ENCODE results near the gene MS4A12. TPM values are rescaled to one million over a fixed set of nuclear protein-coding genes. Genes with fewer than 3 reads are reported as not detected.
"Not testable (repeated sequence)": the region's sequence is repeated elsewhere in the genome, so short reads cannot be mapped to it uniquely, and the experiment has no call there.

The MS4A12 gene, protein sequence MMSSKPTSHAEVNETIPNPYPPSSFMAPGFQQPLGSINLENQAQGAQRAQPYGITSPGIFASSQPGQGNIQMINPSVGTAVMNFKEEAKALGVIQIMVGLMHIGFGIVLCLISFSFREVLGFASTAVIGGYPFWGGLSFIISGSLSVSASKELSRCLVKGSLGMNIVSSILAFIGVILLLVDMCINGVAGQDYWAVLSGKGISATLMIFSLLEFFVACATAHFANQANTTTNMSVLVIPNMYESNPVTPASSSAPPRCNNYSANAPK
- total RNA-seq: not detected in 2 replicates

DNA sequence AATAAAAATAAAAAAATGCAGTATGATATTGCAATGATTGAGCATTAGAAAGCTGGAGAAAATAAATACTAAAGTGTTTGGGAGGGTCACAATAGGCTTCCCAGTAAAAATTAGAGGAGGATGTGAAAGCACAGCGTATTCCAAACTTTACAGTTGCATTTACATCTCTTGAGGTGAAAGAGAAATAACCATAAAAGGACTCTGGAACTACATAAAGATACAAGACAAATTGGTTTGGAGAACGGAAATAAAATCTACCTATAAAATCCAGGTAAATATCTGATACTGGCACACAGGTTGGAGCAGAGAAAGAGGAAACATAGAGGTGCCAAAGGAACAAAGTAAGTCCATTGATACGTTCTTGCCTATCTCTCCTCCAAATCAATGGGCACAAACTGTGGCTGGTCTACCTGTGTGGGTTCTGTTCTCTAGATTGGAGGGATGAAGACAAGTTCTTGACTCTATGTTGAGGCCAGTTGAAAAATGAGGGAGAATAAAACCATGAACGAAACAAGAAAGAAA, at the start of gene MS4A12:
TSS of gene MS4A12 (plus strand) at position 291 of the 522 bp plus-strand sequence. CDS start 4,541 bp downstream, outside the sequence.
- intact Hi-C loops (cut with micrococcal nuclease): no loop called here

DNA sequence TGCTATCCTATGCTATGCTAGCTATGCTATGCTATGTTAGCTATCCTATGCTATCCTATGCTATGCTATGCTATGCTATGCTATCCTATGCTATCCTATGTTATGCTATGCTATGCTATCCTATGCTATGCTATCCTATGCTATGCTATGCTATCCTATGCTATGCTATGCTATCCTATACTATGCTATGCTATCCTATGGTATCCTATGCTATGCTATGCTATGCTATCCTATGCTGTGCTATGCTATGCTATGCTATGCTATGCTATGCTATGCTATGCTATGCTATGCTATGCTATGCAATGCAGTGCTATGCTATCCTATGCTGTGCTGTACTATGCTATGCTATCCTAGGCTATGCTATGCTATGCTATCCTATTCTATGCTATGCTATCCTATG, 45.5 kb upstream of the MS4A12 start:
- intact Hi-C loops (cut with micrococcal nuclease): loop anchor here (2.0 to 5.0 kb wide), 2 partner anchors 58 to 885 kb away; no protein-coding TSS in a partner anchor

DNA sequence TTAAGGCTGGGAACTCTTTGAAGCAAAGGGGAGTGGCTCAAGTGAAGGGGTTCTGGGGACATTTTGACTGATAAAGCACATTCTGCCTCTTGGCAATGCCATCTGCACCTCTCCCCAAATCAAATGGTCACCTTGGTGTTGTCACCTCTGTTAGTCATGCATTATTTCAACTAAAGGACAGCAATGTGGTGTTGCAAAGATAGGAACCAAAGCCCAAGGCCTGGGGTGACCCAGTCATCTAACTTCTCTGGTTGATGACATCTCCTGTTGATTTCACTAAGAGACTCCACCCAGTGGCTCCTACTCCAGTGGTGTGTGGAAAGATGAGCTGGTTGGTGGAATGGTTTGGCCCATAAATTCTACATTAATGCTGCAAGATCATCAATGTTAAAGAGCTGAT, 44.7 kb upstream of the MS4A12 start:
- intact Hi-C loops (cut with micrococcal nuclease): loop anchor here (2.0 to 5.0 kb wide), 2 partner anchors 57 to 886 kb away; no protein-coding TSS in a partner anchor

DNA sequence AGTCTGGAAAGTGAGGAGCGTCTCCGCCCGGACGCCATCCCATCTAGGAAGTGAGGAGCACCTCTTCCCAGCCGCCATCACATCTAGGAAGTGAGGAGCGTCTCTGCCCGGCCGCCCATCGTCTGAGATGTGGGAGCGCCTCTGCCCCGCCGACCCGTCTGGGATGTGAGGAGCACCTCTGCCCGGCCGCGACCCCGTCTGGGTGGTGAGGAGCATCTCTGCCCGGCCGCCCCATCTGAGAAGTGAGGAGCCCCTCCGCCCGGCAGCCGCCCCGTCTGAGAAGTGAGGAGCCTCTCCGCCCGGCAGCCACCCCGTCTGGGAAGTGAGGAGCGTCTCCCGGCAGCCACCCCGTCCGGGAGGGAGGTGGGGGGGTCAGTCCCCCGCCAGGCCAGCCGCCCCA, 41.4 kb upstream of the MS4A12 start:
- intact Hi-C loops (cut with micrococcal nuclease): not testable (repeated sequence)

DNA sequence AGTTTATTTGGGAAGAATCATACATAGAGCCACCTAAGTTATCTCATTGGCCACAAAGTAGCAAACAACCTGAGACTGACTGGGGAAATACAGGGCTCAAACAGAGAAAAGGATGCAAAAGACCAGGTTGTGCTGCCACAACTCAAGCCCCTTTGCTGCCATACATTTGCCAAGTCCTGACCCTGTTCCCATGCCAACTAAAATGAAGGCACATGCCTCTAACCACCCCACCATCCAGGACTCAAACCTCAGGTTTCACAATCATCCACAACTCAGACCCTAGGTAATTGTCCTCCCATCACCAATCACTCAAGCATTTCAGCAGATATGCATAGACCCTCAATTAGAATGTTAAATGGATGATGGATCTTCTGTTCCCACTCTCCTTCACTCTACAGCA, 38.4 kb upstream of the MS4A12 start:
- intact Hi-C loops (cut with micrococcal nuclease): no loop called here

DNA sequence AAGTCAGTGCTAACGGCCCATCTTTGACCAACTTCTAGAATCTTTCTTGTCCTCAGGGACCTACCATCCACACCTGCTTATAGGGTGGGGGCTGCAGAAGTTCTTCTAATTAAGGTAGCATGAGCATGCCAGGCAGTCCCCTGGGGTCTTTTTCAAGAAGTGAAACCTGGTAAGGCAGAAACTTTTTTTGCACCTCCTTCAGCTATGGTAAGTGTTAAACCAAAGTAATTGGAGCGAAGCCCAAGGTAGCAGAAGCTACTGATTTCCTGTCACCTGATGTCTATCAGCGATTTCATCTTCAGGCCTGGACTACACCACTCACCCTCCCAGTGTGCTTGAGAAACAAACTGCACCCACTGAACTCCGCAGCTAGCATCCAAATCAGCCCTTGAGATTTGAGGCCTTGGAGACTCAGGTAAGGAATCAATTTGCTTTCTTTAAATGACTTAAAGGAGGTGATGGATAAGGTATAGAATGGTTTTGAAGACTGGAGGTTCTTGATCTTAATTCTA, 37.0 kb upstream of the MS4A12 start, which contains the start of gene MS4A1:
TSS of gene MS4A1 (plus strand) at position 317 of the 512 bp plus-strand sequence. CDS start 6,528 bp downstream, outside the sequence.
- intact Hi-C loops (cut with micrococcal nuclease): no loop called here

DNA sequence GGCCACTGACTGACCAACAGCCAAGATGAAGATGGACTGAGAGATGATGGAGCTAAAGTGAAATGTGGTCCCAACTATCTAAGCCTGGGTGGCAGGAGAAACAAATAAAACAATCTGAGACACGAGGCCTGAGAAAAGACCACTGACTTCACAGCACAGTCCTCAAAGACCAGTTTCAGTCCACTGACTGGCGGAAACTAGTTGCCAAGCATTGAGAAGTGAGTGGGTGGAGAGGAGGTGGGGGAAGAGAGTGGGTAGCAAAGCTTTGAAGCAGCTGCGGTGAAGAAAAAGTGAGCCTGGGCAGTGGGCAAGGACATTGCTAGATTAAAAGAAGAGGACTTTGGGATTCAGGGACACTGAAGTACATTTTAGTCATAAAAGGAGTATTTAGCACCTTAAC, 35.0 kb upstream of the MS4A12 start:
- intact Hi-C loops (cut with micrococcal nuclease): no loop called here

DNA sequence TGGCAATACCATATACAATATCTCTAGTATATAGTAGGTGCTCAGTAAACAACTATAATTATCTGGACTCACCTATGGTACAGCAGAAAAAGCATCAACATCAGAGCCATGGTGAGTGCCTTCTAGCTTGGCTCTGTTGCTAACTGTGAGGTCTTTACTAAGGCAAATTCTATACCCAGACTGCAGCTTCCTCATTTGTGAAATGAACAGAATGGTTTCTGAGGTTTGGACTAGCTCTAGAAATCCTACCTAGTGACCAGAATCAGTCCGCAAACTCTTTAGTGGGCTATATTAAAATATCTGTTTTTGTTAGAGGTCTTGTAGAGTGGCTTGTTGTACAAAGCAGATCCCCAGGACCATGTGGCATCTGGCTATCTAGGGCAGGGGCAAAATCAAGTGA, 33.2 kb upstream of the MS4A12 start:
- intact Hi-C loops (cut with micrococcal nuclease): no loop called here

DNA sequence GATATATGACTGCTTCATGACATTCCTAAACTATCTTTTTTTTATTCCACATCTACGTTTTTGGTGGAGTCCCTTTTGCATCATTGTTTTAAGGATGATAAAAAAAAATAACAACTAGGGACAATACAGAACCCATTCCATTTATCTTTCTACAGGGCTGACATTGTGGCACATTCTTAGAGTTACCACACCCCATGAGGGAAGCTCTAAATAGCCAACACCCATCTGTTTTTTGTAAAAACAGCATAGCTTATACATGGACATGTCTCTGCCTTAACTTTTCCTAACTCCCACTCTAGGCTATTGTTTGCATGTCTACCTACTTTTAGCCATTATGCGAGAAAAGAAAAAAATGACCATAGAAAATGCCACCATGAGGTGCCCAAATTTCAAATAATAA, 23.7 kb upstream of the MS4A12 start:
- intact Hi-C loops (cut with micrococcal nuclease): no loop called here

DNA sequence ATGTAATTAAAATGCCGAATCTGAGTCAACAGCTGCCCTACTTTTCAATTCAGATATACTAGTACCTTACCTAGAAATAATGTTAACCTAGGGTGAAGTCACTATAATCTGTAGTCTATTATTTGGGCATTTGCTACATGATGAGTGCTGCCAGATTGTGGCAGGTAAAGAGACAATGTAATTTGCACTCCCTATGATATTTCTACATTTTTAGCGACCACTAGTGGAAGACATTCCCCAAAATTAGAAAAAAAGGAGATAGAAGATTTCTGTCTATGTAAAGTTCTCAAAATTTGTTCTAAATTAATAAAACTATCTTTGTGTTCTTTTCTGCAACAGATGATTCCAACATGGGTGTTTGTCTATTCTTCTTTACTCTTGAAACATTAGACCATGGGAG, 22.9 kb upstream of the MS4A12 start:
- intact Hi-C loops (cut with micrococcal nuclease): no loop called here

DNA sequence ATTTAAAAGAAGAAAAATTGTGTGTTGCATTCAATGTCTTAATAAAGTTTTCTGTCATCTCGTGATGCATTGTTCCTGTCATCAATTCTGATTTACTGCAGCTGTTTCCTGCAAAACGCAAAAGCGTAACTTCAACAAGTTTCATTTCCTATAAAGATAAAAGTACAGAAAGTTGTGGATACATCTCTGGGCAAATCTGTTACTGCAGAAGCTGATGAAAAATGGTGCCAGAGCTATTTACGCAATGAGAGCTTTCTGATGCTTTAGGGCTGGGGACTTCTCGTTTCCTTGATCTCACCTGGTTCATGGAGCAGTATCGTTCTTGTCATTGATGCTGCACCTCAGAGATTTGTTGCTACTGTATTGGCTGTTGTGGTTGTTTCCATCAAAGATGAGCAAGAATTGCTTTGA, 15.5 kb upstream of the MS4A12 start:
- intact Hi-C loops (cut with micrococcal nuclease): no loop called here

DNA sequence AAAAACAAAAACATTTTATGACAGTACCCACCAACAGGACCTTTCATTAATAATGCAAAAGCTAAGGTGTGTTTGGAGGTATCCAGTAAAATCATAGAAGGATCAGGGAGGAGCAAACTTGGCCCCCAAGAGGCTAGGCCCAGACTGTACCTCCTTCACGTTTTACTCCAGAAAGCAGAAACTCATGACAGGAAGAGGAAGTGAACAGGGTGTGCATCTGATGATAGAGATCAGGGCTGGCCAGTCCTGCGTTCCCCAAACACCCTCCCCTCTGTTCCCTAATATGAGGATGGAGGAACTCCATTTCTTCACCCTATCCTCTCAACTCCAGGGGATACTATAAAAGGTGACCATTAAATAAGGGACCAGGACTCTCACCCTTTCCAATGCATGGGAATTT, 10.2 kb upstream of the MS4A12 start:
- intact Hi-C loops (cut with micrococcal nuclease): no loop called here

DNA sequence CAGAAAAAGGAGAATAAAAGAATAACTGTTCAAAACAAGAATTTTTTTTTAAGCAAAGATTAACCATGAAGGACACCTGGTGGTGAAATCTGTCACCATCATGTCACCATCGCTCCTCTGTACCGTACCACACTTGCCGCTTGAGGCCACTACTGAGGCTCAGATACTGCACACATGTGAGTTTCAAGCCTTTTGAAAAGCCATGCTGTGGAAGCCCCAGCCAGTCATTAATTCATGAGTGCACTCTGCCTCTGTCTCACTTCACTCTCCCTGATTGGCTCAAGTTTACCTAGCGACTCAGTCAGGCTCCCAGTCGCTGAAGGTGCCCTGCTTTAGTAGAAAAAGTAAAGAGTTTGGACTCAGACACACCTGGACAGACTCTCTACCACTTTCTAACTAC, 6.6 kb upstream of the MS4A12 start:
- intact Hi-C loops (cut with micrococcal nuclease): loop anchor here (1.0 kb wide), 1 partner anchor 123 kb away; no protein-coding TSS in a partner anchor

DNA sequence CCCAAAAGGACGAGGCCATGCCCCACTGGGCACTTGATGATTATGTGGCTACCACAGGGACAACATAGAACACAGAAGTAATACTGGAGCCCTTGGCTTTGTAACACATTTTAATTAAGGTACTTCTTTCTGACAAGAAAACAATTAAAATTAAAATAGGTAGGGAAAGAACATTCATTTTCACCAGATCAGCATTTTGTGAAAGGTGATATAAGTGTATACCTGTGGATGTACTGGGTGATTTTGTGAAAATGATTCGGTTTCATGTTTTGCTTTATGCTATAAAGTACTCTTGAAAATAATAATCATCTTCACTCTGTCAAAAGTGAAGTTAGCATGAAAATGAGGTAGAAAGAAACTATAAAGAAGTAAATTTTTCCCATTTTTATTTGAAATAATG, 876 bp downstream of the MS4A12 start:
- intact Hi-C loops (cut with micrococcal nuclease): no loop called here

DNA sequence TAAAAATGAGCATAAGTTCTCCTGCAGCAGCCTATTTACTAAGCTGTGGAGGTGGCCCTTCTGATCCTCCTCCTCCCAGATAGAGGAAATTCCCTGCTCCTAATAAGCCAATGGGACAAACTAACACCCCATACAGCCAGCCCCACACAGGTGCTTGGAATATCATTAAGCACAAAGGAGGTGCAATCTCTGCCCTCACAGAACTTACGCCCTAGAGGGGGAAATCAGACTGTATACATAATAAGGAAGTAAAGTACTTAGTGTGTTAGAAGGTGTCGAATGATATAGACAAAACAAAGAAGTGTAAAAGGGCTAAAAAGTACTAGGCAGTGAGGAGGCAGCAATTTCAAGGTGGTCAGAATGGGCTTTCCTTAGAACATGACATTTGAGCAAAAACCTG, 5.8 kb downstream of the MS4A12 start:
- intact Hi-C loops (cut with micrococcal nuclease): no loop called here

DNA sequence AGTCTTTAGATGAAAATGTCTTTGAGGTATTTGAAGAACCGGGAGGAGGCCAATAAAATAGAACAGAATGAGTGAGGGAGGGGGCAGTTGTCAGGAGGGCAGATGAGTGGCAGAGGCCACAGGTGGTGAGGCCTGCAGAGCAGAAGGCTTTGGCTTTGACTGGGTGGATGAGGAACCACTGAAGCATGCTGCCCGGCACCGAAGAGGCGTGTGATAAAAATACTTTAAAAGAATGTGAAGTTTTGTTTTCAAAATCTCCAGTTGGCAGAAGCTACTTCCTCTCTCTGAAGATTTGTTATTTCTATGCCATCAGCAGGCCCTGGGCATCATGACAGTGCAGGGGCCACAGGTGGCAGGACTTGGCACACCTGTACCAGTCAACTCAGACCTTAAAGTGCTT, 6.3 kb downstream of the MS4A12 start:
- intact Hi-C loops (cut with micrococcal nuclease): no loop called here

DNA sequence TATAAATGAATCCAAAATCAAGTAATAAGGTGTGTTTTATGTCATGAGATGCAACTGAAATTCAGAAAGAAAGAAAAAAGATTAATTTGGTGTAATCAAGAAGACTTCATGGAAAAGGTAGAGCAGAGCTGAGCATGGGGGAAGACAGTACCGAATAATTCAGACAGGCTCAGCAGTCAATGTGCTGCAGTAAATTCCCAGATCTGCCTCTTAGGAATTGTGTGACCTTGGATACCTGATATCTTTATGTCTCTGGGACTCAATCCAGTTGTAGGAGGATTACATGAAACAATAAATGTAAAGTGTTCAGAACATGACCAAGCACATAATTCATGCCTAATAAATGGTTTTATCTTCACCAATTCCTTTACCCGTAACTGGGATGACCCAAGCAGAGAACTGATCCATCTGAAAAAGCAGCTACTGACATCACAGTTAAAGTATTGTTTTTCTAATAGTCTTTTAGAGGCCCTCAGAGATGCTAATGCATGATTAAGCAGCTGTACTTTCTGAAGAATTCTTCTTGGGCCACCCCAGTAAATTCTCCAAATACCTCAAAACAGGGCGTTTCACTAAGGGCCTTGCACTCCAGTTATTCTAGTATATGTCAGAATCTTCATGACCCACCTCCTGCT, 7.8 kb downstream of the MS4A12 start:
- intact Hi-C loops (cut with micrococcal nuclease): no loop called here

DNA sequence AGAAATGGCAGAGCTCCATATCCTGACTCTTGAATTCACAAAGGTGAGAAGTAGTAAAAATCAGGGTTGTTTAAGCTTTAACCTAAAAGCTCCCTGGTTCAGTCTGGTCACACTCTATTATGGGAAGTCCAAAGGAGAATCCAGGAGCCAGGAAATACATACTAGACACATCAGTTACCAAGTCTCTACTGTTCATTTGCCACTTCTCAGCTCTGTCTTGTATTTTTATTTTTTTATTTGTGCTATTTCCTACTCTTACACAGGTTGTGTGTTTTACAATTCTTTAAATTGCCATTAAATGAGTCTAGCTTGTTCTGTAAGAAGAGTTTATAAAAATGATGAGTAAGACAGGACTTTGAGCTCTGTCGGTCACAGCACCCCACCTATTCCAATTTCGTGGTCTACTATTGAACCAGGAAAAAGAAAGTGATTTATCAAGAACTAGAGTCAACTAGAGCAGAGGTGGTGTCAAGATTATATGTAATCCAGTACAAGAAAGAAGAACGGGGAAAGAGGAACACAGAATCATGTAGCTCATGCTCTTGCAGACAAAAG, 9.7 kb downstream of the MS4A12 start:
- intact Hi-C loops (cut with micrococcal nuclease): no loop called here

DNA sequence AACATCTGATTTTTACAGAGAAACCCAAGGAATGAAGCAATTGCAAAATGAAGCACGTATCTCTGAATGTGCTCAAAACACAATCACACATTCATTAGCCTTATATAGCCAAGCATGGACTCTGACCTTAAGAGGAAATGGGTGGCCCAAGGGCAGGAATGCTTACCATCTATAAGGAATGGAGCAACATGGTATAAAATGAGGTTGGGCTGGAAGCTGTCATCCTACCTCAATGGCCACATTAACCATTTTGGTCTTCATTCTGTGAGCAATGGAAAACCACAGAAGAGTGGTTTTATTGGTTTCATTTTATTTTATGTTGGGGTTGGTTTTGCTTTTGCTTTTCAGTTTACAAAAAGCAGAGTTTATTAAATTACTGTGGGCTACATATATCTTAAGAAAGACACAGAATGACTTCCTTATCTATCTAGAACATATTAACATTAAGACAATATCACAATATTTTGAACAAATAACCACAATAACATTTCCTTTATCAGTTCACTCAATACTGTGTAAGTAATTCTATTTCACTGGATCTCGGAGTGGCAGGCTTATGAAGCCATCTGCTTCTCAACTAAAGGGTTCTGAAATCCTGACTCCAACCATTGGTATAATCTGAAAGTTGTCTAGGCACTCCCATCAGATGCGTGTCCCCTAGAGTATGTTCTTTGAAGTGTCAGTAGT, 11.8 kb downstream of the MS4A12 start:
- intact Hi-C loops (cut with micrococcal nuclease): loop anchor here (2.0 kb wide), 1 partner anchor 58 kb away; no protein-coding TSS in a partner anchor

DNA sequence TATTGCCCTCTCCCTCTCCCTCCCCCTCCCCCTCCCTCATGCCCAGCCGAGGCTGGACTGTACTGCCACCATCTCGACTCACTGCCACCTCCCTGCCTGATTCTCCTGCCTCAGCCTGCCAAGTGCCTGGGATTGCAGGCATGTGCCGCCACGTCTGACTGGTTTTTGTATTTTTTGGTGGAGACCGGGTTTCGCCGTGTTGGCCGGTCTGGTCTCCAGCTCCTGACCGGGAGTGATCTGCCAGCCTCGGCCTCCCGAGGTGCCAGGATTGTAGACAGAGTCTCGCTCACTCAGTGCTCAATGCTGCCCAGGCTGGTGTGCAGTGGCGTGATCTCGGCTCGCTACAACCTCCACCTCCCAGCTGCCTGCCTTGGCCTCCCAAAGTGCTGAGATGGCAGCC, 17.0 kb downstream of the MS4A12 start:
- intact Hi-C loops (cut with micrococcal nuclease): not testable (repeated sequence)

DNA sequence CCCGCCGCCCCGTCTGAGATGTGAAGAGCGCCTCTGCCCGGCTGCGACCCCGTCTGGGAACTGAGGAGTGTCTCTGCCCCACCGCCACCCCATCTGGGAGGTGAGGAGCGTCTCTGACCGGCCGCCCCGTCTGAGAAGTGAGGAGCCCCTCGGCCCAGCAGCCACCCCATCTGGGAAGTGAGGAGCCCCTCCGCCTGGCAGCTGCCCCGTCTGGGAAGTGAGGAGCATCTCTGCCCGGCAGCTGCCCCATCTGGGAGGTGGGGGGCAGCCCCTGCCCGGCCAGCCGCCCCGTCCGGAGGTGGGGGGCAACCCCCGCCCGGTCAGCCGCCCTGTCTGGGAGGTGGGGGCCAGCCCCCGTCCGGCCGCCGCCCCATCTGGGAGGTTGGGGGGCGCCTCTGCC, 17.6 kb downstream of the MS4A12 start:
- intact Hi-C loops (cut with micrococcal nuclease): not testable (repeated sequence)
